NCI-H146 treated with DMSO at 0.1 percent for 48 hours (cell line): ENCODE results near the gene GATAD2A.
A peak's percentile ranks its signal among the peaks of the same experiment; 100 is the strongest.
"Not testable (repeated sequence)": the region's sequence is repeated elsewhere in the genome, so short reads cannot be mapped to it uniquely, and the experiment has no call there.

Source experiments
- DNase-seq: peaks from one replicate; lab custom pipeline; 2025; ENCODE audit not compliant: unreplicated experiment; lab: John Stamatoyannopoulos, UW

The GATAD2A gene

GRCh38 chr19:19446655-19447437, 41.4 kb downstream of the GATAD2A start:
- no peak for DNase-seq

- no peak for DNase-seq
These were observed 42.2 kb downstream of the GATAD2A start for GRCh38 chr19:19447536-19448237.

GRCh38 chr19:19448238-19448544, 42.7 kb downstream of the GATAD2A start:
- no peak for DNase-seq

- no peak for DNase-seq
These were observed 46.2 kb downstream of the GATAD2A start for GRCh38 chr19:19451429-19452242.

- DNase-seq: no peak
These were observed 47.0 kb downstream of the GATAD2A start for GRCh38 chr19:19452243-19453124.

GRCh38 chr19:19453125-19453454, 47.6 kb downstream of the GATAD2A start:
- no peak for DNase-seq

- DNase-seq: not testable (repeated sequence)
These were observed 49.9 kb downstream of the GATAD2A start for GRCh38 chr19:19455166-19455919.

- DNase-seq: no peak
These were observed 52.2 kb downstream of the GATAD2A start for GRCh38 chr19:19457671-19458070.

- no peak for DNase-seq
These were observed 52.8 kb downstream of the GATAD2A start for GRCh38 chr19:19458110-19458816.

- no peak for DNase-seq
These were observed 53.6 kb downstream of the GATAD2A start for GRCh38 chr19:19459073-19459472.

- DNase-seq: no peak
These were observed 54.3 kb downstream of the GATAD2A start for GRCh38 chr19:19459707-19460251.

GRCh38 chr19:19460258-19460731, 54.8 kb downstream of the GATAD2A start:
- DNase-seq: no peak

- no peak for DNase-seq
These were observed 55.3 kb downstream of the GATAD2A start for GRCh38 chr19:19460761-19461265.

- DNase-seq: no peak
These were observed 55.8 kb downstream of the GATAD2A start for GRCh38 chr19:19461306-19461670.

GRCh38 chr19:19461671-19462622, 56.5 kb downstream of the GATAD2A start:
- DNase-seq: peak; percentile 8

- no peak for DNase-seq
These were observed 58.1 kb downstream of the GATAD2A start for GRCh38 chr19:19463348-19464117.
